HepG2 (cell line): Measurements from ENCODE around the gene GAPDH. TPM values are rescaled to one million over a fixed set of nuclear protein-coding genes. Genes with fewer than 3 reads are reported as not detected.

Source experiments
- DMAP1 ChIP-seq: IDR thresholded peaks from 2 replicates; pipeline ENCODE4 v1.6.1; 2016
- EED ChIP-seq: sonication (generic); formaldehyde crosslinking; IDR thresholded peaks from 2 replicates; pipeline ENCODE4 v1.5.0; 2020; ENCODE audit warnings: mild to moderate bottlenecking, missing genetic modification reagents
- MED1 ChIP-seq: sonication (generic); formaldehyde crosslinking; IDR thresholded peaks from 2 replicates; pipeline ENCODE4 v1.4.0; 2020; ENCODE audit warnings: missing genetic modification reagents
- NCOA1 ChIP-seq: sonication (generic); formaldehyde crosslinking; IDR thresholded peaks from 2 replicates; pipeline ENCODE4 v1.9.0; 2021; ENCODE audit warnings: missing genetic modification reagents
- SIN3B ChIP-seq: fragments of 150-350 bp; IDR thresholded peaks from 2 replicates; pipeline ENCODE4 v1.6.1; 2014; ENCODE audit warnings: low read length
- SP140L ChIP-seq: sonication (generic); formaldehyde crosslinking; IDR thresholded peaks from 2 replicates; pipeline ENCODE4 v1.4.0; 2020; ENCODE audit warnings: missing genetic modification reagents, borderline replicate concordance
- TBX2 ChIP-seq: sonication (generic); formaldehyde crosslinking; IDR thresholded peaks from 2 replicates; pipeline ENCODE4 v1.5.0; 2020; ENCODE audit warnings: missing genetic modification reagents, mild to moderate bottlenecking, borderline replicate concordance
- TEAD3 ChIP-seq: optimal IDR thresholded peaks from 2 replicates; pipeline ENCODE3; 2016; ENCODE audit warnings: borderline replicate concordance
- ZMYM4 ChIP-seq: sonication (generic); formaldehyde crosslinking; IDR thresholded peaks from 2 replicates; pipeline ENCODE4 v1.8.1; 2023; ENCODE audit warnings: mild to moderate bottlenecking, missing genetic modification reagents
- ZNF546 ChIP-seq: sonication (generic); formaldehyde crosslinking; conservative IDR thresholded peaks from 2 replicates; pipeline ENCODE4 v1.8.1; 2023; ENCODE audit warnings: mild to moderate bottlenecking, missing genetic modification reagents
- ZNF709 ChIP-seq: sonication (generic); formaldehyde crosslinking; IDR thresholded peaks from 2 replicates; pipeline ENCODE4 v1.5.0; 2020; ENCODE audit warnings: mild to moderate bottlenecking, missing genetic modification reagents
- ZNF772 ChIP-seq: sonication (generic); formaldehyde crosslinking; IDR thresholded peaks from 2 replicates; pipeline ENCODE4 v1.5.0; 2020; ENCODE audit warnings: mild to moderate bottlenecking, missing genetic modification reagents
- polyA plus RNA-seq, 8 experiments: library from polyadenylated mRNA; depleted of rRNA in 3 of 8; stranded (reverse) in 7 of 8; unstranded in 1 of 8; fragments of >200 nt; fragmentation: Illumina TruSeq in 4 of 8; extraction: Trizol in 4 of 8; gene quantifications; 2 replicates each; pipeline versions ENCODE4 v1.2.1 to v1.2.3, GENCODE V29; 2011 to 2016; ENCODE audit warnings: low read depth in 4 of 8, missing spikeins in 1 of 8, mixed read lengths in 1 of 8; ENCODE audit not compliant: insufficient read depth in 1 of 8
- total RNA-seq, 5 experiments: library from RNA; depleted of rRNA; stranded (reverse); fragments of >200 nt; fragmentation: Illumina TruSeq; extraction: Trizol; gene quantifications; 2 replicates each; pipeline ENCODE4 v1.2.3, GENCODE V29; 2016; ENCODE audit warnings: low read depth in 1 of 5
- TF ChIP-seq, protein P1 (sequence below): sonication (generic); formaldehyde crosslinking; IDR thresholded peaks from 2 replicates; pipeline ENCODE4 v1.4.0; 2020; ENCODE audit warnings: missing genetic modification reagents
- TF ChIP-seq, protein P2 (sequence below): sonication (generic); formaldehyde crosslinking; IDR thresholded peaks from 2 replicates; pipeline ENCODE4 v1.4.0; 2020; ENCODE audit warnings: missing genetic modification reagents
- TF ChIP-seq, protein P3 (sequence below): sonication (generic); formaldehyde crosslinking; IDR thresholded peaks from 2 replicates; pipeline ENCODE4 v1.4.0; 2020; ENCODE audit warnings: missing genetic modification reagents, mild to moderate bottlenecking, borderline replicate concordance
- TF ChIP-seq, protein P4 (sequence below): sonication (generic); formaldehyde crosslinking; IDR thresholded peaks from 2 replicates; pipeline ENCODE4 v1.4.0; 2020; ENCODE audit warnings: mild to moderate bottlenecking, missing genetic modification reagents, borderline replicate concordance
- TF ChIP-seq, protein P5 (sequence below), 2 experiments: fragments of 450-650 bp in 1 of 2; sonication (generic) in 1 of 2; formaldehyde crosslinking; IDR thresholded peaks; 2 replicates each; pipeline versions ENCODE4 v1.5.0 to v1.8.0; 2020 to 2022; ENCODE audit warnings: mild to moderate bottlenecking in 1 of 2, missing genetic modification reagents in 1 of 2

GAPDH gene
- total and polyA plus RNA-seq, 2 of the 13 experiments (the other 11 are each of a cell fraction or from before 2014, with no cell fraction given), result 3,038 to 12,722 TPM

DNA sequence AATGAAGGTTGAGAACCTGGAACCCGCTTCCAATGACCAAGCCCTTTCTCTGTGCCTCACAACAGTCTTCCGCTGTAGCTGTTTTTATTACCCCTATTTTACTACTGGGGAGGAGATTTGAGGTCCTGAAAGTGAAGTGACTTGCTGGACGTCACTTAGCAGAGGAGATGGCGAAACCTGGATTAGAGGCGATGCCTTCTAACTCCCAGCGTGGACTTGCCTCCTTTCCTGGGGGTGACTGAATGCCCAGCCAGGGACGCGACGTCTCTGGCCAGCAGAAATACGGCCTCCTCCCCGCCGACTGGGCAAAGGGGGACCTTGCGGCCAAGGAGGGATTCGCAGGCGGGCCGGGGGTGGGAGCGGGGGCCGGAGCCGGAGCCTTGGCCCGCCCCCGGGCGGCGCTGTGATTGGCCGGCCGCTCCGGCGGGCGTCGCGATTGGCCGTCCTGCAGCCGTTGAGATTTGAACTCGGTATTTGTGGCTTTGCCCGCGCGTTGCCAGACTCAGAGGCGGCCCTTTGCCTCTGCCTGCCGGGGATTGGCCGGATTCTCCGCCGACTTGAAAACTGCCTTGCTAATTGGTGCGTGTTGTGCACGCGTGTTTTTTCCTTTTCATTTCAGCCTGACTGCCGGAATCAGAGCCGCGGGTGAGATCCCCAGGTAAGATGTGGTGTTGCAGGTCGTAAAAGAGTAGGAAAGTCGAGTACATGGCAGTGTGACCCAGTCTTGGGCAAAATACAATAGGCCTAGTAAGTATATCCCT lies 40.6 kb upstream of the GAPDH start, which contains the start of gene NCAPD2 (continued):
- TF ChIP-seq, protein P1, sequence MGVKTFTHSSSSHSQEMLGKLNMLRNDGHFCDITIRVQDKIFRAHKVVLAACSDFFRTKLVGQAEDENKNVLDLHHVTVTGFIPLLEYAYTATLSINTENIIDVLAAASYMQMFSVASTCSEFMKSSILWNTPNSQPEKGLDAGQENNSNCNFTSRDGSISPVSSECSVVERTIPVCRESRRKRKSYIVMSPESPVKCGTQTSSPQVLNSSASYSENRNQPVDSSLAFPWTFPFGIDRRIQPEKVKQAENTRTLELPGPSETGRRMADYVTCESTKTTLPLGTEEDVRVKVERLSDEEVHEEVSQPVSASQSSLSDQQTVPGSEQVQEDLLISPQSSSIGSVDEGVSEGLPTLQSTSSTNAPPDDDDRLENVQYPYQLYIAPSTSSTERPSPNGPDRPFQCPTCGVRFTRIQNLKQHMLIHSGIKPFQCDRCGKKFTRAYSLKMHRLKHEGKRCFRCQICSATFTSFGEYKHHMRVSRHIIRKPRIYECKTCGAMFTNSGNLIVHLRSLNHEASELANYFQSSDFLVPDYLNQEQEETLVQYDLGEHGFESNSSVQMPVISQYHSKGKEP (CRISPR knock-in tag), result no peak
- TF ChIP-seq, protein P2, sequence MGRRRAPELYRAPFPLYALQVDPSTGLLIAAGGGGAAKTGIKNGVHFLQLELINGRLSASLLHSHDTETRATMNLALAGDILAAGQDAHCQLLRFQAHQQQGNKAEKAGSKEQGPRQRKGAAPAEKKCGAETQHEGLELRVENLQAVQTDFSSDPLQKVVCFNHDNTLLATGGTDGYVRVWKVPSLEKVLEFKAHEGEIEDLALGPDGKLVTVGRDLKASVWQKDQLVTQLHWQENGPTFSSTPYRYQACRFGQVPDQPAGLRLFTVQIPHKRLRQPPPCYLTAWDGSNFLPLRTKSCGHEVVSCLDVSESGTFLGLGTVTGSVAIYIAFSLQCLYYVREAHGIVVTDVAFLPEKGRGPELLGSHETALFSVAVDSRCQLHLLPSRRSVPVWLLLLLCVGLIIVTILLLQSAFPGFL (CRISPR knock-in tag), result no peak
- TF ChIP-seq, protein P3, sequence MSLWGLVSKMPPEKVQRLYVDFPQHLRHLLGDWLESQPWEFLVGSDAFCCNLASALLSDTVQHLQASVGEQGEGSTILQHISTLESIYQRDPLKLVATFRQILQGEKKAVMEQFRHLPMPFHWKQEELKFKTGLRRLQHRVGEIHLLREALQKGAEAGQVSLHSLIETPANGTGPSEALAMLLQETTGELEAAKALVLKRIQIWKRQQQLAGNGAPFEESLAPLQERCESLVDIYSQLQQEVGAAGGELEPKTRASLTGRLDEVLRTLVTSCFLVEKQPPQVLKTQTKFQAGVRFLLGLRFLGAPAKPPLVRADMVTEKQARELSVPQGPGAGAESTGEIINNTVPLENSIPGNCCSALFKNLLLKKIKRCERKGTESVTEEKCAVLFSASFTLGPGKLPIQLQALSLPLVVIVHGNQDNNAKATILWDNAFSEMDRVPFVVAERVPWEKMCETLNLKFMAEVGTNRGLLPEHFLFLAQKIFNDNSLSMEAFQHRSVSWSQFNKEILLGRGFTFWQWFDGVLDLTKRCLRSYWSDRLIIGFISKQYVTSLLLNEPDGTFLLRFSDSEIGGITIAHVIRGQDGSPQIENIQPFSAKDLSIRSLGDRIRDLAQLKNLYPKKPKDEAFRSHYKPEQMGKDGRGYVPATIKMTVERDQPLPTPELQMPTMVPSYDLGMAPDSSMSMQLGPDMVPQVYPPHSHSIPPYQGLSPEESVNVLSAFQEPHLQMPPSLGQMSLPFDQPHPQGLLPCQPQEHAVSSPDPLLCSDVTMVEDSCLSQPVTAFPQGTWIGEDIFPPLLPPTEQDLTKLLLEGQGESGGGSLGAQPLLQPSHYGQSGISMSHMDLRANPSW (CRISPR knock-in tag), result no peak
- TF ChIP-seq, protein P4, sequence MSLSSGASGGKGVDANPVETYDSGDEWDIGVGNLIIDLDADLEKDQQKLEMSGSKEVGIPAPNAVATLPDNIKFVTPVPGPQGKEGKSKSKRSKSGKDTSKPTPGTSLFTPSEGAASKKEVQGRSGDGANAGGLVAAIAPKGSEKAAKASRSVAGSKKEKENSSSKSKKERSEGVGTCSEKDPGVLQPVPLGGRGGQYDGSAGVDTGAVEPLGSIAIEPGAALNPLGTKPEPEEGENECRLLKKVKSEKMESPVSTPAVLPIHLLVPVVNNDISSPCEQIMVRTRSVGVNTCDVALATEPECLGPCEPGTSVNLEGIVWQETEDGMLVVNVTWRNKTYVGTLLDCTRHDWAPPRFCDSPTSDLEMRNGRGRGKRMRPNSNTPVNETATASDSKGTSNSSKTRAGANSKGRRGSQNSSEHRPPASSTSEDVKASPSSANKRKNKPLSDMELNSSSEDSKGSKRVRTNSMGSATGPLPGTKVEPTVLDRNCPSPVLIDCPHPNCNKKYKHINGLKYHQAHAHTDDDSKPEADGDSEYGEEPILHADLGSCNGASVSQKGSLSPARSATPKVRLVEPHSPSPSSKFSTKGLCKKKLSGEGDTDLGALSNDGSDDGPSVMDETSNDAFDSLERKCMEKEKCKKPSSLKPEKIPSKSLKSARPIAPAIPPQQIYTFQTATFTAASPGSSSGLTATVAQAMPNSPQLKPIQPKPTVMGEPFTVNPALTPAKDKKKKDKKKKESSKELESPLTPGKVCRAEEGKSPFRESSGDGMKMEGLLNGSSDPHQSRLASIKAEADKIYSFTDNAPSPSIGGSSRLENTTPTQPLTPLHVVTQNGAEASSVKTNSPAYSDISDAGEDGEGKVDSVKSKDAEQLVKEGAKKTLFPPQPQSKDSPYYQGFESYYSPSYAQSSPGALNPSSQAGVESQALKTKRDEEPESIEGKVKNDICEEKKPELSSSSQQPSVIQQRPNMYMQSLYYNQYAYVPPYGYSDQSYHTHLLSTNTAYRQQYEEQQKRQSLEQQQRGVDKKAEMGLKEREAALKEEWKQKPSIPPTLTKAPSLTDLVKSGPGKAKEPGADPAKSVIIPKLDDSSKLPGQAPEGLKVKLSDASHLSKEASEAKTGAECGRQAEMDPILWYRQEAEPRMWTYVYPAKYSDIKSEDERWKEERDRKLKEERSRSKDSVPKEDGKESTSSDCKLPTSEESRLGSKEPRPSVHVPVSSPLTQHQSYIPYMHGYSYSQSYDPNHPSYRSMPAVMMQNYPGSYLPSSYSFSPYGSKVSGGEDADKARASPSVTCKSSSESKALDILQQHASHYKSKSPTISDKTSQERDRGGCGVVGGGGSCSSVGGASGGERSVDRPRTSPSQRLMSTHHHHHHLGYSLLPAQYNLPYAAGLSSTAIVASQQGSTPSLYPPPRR (CRISPR knock-in tag), result no peak
- no peak for TF ChIP-seq NCOA1
- TF ChIP-seq MED1 (CRISPR knock-in tag), result 0 out of 2 replicates have a peak, but pooled peaks have one; percentile 35
- 0 out of 2 replicates have a peak, but pooled peaks have one; percentile 42 for TF ChIP-seq ZNF546 (CRISPR knock-in tag)
- TF ChIP-seq ZNF772 (CRISPR knock-in tag), result 0 out of 2 replicates have a peak, but pooled peaks have one; percentile 2
- 0 out of 2 replicates have a peak, but pooled peaks have one; percentile 42 for TF ChIP-seq EED (CRISPR knock-in tag)
- TF ChIP-seq DMAP1 (CRISPR knock-in tag), result peak; percentile 91
- TF ChIP-seq ZNF709 (CRISPR knock-in tag), result no peak; the same call in 1 of the 2 replicates
- TF ChIP-seq SIN3B, result no peak
- peak; percentile 16; the same call in 1 of the 2 replicates for TF ChIP-seq ZMYM4 (CRISPR knock-in tag)
- no peak for TF ChIP-seq SP140L (CRISPR knock-in tag)
- TF ChIP-seq TEAD3, result peak; percentile 44
- TF ChIP-seq, protein P5, sequence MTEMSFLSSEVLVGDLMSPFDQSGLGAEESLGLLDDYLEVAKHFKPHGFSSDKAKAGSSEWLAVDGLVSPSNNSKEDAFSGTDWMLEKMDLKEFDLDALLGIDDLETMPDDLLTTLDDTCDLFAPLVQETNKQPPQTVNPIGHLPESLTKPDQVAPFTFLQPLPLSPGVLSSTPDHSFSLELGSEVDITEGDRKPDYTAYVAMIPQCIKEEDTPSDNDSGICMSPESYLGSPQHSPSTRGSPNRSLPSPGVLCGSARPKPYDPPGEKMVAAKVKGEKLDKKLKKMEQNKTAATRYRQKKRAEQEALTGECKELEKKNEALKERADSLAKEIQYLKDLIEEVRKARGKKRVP (CRISPR knock-in tag; IDR thresholded peaks at IDR 0.05), result peak in 1 of 2 experiments; percentile 54; a peak in 1 of 4 replicates
- peak; percentile 34; the same call in 1 of the 2 replicates for TF ChIP-seq TBX2 (CRISPR knock-in tag)
